AG20443 (cell line): ENCODE results near the gene OBI1.

Experiments used
- DNase-seq: peaks from one replicate; pipeline ENCODE4 v3.0.0; 2012; ENCODE audit warnings: low spot score, mixed read lengths

The OBI1 gene

DNA sequence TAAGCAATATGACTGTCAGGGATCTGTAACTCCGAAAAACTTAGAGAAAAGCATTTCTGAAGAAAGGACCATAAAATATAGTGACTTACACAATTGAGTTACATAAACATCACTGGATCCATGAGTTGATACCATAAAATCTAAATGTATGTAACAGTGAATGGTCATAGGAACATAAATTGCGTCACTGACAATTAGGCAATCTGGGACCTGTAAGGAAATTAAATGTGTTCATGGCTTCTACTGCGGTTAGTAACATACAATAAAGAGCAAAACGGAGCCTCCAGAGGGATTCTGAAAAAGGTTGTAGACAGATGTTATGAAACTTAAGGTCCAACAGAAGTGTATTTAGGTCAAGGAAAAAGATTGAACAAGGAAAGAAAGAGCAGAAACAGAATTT is 82.7 kb downstream of the OBI1 start:
- no peak for DNase-seq

DNA sequence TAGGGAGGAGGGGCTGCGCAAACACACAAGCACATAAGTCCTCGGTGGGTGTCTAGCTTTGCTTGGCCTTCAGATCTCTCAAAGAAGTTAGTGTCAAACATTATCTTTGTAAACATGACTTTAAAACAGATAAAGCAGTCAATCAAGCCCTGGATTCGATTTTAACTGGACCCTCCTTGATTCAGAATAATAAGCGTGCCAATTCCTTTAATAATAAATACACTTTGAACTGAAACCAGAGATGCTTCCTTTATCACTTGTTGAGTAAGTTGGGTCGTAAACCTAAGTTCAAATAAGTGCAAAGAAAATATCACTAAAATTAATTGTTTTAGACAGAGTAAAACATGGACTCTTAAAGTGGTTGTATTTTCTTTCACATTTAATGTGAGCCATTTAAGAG is 86.5 kb downstream of the OBI1 start:
- DNase-seq = no peak

DNA sequence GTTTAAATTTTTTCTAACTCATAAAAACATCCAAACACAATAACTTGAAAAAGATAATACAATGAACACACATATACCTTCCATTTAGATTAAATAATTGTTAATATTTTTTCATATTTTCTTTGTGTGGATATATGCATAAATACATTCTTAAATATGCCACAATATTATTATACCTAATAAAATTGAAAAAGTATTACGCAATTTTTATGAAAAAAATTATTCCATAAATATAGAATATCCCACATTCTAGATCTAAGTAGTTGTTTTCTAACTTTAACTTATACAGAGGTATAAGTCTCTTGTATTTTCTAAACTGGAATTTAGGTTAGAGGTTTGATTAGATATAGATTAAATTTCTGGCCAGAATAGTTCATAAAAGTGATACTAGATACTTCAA is 89.9 kb downstream of the OBI1 start:
- no peak for DNase-seq

DNA sequence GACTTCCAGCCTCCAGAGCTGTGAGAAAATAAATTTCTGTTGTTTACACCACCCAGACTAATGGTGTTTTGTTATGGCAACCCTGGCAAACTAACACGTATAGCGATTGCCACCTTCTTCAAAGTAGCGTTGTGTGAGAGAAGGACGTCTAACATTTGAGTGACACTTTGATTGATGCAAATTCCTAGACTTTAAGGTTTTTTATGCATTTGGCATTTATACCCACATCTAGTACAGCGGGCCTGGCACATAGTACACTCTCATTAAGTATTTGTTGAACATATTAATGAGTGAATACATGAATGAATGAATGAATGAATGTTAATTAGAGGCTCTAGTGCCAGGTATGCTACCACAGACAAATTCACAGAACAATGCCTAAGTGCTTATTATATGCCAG is 92.3 kb downstream of the OBI1 start:
- no peak for DNase-seq
